GM19468 (cell line): Measurements from ENCODE around the gene CAMSAP2.
"Not testable (repeated sequence)": the region's sequence is repeated elsewhere in the genome, so short reads cannot be mapped to it uniquely, and the experiment has no call there.

Experiments used
- ATAC-seq: cut with Tn5 transposase; IDR thresholded peaks from one replicate; pipeline ENCODE4 v1.9.1; 2021; ENCODE audit warnings: mild to moderate bottlenecking, moderate library complexity, moderate number of reproducible peaks; ENCODE audit not compliant: unreplicated experiment; ENCODE audit errors: extremely low read depth

CAMSAP2 gene

DNA sequence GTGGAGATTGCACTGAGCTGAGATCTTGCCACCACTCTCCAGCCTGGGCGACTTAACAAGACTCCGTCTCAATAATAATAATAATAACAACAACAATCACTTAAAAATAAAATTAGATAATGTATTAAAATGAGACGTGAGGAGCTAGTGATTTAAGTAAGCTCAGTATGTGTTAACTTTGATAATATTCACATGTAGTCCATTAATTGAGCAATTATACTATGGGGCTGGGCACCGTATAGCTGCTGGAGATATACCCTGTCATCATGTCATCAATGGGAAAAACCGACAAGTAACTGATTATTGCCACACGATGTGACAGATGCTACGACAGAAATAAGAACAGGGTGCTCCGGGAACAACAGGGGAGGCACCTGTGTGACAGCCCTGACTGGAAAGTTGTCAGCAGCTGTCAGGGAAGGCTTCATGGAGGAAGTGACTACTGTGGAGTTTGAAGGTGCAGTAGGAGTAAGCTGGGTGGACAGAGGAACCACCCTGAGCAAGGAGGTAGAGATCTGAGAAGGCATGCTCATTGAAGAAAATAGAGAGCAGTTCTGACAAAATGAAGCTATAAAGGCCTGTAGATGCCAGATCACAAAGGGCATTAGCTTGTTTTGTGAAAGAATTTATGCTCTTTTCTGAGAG is 924 bp upstream of the CAMSAP2 start:
- no peak for ATAC-seq

DNA sequence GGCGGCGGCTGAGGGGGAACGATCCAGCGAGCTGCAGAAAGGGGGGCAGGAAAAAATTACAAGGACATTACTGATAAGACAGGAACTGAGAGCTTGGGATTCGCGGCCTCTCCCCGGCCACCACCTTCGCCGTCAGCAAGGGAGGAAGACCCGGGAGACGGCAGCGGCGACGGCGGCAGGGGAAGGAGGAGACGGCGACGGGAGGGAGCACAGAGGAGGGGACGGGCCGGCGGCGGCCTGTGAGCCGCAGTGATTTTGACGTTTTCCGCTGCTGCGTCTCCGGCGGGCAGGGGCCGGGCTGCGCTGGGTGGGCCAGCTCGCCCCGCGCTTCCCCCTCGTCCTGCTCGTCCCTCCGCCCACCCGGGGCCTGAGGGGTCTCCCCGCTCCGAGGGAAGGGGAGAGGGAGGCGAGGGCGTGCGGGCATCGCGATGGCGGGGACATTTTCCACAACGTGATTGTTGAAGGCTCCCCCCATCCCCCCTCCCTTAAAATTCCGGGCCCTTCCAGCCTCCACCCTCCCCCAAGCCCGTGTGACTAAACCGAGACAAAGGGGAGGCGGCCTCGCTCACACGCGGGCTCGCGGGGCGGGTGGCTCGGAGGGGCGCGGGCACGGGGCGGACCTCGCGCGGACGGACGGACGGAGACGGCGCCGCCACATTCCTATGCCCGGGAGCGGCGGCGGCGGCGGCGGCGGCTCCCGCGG is 407 bp downstream of the CAMSAP2 start:
- ATAC-seq, result no peak

DNA sequence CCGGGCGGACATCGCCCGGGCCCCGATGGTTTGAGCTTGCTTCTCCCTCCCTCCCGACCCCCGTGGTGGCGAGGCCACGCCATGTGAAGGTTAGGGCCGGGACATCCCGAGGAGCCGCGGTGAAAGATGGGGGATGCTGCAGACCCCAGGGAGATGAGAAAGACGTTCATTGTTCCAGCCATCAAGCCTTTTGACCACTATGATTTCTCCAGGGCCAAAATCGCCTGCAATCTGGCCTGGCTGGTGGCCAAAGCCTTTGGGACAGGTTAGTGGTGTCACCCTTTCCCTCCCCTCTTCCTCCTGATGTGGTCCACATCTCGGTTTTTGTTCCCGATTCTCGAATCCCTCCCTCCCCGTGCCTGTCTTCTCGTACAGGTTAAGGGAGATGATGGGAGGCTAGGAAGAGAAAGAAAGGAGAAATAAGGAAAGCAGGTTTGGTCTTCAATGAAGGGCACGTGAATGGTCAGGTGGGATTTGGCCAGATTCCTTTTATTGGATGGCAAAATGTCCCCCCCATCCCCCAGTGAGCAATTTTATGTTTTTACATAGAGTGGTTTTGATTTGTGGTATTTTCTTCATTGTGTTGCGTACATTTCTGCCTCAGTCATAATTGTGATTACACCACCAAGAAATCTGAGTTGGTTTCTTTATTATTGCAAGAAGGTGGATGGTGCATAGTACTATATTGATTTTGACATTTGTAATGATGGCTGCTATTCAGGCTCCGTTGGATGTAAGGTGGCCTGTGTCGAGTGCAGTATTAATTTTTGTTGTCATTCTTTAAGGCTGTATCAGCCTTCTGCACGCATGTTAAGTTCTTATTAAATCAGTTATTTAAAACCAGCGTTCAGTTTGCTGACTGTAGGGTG is 1.2 kb downstream of the CAMSAP2 start:
- no peak for ATAC-seq

DNA sequence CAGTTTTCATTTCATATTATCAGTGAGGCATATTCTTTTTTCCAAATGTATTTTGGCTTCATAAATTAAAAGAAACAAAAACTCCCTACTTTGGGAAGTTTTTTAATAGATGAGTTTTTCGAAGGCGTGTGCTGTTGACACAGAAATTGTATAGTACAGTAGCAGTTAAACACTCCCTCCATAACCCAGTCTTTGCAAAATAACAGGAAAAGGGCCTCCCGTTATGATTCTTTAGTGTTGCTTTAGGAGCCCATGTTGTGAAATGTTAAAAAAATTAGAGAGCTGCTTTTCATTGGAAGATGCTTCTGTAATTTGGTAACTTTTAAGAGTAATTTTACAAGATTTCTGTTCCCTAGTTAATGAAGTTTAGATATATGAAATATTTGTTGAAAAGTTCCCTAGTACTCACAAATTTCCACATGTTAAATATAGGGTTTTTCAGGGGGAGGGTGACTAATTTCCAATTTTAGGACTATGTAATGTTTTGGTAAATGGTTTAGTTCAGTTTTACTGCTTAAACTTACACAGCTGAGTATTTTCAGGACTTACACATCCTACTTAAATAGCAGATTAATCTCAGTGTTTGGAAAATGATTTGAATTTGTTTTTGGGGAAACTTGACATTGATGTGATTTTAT is 2.0 kb downstream of the CAMSAP2 start:
- no peak for ATAC-seq

DNA sequence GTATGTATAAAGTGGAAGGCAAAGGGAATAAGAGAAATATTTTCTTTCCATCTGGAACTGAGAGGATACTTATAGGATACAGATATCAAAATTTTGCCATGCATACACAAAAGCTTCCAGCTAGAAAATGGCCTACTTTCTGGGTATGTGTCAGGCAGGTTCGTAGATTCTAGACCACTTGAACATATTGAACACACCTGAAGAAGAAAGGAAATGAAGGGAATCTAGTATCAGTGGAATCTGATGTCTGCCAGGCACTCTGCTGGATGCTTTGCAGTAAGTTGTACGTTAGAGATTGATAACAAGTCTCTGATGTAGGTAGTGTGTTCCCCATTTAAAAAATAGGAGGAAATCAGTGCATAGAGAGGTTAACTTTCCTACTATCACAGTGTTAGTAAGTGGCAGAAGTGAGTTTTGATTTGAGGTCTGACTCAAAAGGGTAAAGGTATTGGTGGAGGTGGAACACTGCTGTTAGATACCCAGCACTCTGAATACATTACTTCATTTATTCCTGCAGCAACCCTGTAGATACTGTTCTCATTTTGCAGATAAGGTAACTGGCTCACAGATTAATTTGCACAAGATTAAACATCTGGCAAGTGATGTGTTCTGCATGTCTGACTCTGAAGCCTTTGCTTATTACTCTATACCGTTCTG is 3.0 kb downstream of the CAMSAP2 start:
- no peak for ATAC-seq

DNA sequence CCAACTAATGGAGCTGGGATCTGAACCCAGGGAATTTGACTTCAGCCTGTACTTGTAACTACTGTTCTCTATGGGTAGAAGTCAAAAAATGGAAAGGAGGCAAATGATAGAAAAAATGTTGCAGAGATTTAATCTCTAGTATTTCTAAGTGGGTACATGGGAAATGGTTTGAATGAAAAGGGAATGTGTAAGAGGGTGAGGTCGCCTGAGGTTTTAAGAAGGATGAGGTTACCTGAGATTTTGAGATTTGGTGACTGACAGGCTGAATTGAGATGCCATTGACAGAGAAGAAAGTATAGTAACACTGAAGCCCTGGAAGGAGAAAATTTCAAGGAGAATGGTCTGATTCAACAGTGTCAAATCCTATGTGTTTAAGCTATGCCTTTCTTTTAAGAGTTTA is 5.5 kb downstream of the CAMSAP2 start:
- ATAC-seq, result no peak

DNA sequence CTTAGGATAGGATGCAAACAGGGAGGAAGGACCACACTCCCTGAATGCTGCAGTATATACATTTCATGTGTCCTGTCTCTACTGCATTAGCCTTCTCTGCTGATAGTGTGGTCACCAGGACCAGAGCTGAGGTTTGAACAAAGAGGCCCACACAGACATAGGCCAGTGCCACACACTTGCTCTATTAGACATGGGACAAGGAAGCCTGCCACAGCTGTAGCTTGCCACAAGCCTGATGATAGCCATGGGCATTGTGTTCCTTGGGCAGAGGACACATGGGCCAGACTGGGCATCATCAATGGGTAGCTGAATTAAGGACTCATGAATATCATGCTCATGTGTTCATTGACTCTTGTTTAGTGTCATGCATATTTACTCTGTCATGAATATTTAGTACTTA is 10.4 kb downstream of the CAMSAP2 start:
- no peak for ATAC-seq

DNA sequence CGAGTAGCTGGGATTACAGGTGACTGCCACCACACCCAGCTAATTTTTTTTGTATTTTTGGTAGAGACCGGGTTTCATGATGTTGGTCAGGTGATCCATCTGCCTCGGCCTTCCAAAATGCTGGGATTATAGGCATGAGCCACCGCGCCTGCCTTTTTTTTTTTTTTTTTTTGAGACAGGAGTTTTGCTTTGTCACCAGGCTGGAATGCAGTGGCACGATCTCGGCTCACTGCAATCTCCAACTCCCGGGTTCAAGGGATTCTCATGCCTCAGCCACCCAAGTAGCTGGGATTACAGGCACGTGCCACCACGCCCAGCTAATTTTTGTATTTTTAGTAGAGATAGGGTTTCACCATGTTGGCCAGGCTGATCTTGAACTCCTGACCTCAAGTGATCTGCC is 12.1 kb downstream of the CAMSAP2 start:
- not testable (repeated sequence) for ATAC-seq

DNA sequence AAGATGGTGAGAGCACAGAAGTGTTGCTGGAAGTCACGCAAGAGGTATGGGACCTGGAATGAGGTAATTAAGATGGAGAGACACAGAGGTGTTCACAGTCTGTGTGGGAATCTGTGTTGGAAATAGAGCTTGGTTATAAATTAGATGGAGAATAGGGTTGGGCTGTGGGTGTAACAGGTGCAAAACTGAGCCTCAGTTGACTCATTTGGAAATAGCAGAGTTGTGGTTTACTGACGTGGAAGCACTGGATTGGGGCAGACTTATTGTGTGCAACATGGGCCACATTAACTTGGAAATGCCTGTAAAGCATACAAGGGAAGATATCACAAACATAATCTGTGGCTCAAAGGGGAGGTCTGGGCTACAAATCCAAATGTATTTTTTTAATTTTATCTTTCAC is 13.0 kb downstream of the CAMSAP2 start:
- no peak for ATAC-seq

DNA sequence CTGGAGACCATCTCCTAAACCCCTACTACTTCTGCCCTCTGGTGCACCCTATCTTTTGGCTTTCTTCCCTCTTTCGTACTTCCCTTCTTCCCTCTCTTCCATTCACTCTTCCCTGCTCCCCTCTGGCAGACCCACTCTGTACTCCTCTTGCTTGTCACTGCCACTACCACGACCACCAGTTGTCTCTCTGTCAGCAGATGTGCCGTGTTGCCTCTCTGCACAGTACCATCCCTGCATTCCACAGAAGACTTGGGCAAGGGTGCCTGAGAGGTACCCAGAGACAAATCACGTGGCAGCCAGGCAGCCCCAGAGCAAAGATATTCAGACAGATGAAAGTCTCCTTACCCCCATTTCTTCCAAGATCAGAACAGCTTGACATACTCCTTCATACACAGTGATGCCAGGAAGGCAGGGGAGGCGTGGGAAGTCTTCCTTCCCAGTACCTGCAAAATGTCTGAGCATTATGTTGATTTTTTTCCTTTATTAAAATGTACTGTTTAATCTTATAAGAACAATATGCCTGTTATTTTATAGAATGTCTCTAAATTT is 15.0 kb downstream of the CAMSAP2 start:
- ATAC-seq, result no peak

DNA sequence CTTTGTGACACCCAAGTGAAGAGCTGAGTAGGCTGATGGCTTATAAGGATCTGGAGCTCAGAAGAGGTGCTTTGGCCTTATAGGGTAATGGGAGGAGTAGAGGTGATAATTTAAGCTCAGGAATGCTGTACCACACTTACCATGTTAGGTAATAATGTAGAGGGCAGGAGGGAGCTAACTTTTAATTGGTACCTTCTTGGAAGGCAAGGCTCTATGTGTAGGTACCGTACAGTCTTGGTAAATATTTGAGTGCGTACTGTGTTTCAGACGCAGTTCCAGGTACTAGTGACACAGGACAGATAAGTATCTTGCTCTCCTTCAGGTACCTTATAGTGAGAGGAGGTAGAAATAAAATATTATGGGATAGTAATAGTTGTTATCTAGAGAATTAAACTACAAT is 16.8 kb downstream of the CAMSAP2 start:
- no peak for ATAC-seq

DNA sequence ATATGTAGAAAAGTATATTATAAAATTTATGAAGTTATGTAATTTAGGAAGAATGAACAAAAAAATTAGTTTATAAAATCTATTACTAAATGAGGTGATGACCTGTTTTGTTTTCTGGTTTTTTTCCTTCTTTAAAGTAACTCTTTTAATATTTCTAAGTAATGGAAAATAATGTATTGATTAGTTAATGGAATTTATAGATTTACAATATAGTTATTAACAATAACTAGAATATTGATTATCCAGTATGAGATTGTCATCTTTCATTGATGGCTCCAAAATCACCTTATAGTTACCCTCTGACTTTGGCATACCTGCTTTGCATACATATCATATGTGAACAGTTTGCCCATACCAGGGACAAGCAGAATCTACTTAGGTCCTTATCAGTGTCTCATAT is 23.4 kb downstream of the CAMSAP2 start:
- no peak for ATAC-seq

DNA sequence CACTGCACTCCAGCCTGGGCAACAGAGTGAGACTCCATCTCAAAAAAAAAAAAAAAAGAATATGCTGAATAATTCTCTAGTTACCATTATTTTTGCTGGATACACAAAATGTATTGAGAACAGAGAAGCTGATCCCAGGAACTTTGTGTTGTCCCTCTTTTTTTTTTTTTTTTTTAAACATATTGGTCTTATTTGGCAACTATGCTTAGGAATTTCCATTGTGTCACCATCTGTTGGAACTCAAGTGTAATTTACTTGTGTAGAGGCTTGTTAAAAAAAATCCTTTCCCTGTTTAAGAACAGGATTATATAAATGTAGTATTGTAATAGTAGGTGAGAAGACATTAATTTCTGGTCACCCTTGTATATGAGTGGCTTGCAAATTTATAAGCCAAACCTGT is 28.6 kb downstream of the CAMSAP2 start:
- no peak for ATAC-seq

DNA sequence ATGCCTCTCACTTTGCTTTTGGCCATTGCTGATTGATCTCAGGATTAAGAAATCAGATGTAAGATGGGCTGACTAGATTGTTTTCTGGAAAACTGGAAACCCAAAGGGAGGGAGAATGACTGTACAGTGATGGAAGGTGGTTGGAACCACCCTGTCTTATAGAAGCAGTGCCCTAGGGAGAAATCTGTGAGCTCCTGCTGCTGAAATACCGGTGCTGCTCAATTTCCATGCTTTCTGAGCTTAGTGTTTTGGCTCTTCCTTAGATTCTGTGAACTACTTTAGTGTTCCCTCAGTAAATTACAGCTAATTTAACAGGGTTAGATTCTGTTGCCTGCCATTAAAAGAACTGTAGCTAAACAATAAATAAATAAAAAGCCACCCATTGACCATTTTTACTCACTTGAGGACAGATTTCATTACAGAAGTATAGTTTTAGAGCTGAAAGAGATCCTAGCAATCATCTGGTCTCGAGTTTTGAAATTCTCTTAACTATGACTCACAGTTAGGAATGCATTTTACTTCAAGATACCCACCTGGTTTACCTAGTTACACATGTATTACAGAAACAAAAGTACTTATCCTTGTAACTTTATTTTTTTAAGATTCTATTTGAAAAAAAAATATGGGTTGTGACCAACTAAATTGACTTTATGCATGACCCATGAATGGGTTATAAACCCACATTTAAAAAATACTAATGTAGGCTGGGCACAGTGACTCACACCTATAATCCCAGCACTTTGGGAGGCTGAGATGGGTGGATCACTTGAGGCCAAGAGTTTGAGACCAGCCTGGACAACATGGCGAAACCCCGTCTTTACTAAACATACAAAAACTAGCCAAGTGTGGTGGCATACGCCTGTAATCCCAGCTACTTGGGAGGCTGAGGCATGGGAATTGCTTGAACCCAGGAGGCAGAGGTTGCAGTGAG is 33.2 kb downstream of the CAMSAP2 start:
- ATAC-seq, result no peak

DNA sequence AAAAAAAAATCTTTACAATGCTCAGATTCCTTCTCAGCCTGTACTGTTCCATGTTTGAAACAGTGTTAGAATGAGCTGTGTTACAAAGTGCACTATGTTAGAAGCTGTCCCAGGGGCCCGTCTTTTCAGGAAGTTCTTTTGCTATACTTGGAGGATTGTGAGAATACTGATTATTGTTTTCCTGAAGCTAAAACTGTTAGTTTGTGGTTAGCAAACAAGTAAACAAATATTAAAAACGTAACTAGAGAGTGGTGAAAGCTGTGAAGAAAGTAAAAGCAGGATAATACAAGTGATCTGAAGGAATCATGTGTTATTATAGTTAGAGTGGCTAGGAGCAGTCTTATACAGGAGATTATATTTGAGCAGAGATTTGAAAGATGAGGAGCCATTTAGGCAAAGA is 35.6 kb downstream of the CAMSAP2 start:
- no peak for ATAC-seq

DNA sequence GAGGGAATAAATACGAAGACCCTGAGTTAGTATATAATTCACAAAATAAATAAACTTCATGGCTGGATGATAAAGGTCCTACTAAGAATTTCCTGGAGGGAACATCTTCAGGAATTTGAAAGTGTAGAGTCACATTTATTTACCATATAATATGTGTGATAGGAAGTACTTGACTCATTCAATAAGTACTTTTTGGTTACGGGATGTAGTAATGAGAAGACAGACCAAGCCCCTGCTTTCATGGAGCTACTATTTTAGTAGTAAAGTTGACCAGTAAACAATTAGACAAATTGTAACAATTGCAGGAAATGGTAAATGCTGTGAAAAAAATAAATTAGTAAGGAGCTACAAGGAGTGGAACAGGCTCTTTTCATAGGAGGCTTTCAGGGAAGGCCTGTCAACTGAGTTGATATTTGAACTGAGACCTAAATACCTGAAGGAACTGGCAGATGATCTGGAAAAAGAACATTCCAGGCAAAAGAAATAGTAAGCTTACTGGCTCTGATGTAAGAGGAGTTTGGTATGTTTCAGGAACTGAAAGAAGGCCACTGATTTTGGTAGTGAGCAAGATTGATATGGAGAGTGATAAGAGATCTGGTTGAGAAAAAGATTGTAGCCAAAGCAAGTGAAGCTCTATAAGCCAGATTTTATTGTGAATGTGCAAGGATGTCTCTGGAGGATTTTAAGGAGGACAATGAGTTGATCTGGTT is 36.2 kb downstream of the CAMSAP2 start:
- ATAC-seq, result no peak

DNA sequence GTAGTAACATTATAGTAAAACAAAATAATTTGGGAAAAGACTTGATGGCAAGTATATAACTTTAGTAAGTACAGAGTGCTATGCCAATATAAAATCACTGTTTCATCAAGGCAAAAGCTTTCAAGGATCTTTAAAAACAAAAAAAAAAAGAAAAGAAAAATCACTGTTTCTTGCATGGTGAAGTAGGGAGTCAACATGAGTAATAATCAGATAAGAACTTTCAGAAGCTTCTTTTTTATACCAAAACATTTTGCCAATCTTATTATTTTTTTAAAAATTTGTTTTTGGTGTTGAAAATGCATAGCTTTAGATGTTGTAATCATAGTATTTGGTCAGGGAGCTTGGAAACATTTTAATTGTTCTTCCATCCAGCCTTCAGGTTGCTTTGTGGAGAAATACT is 37.2 kb downstream of the CAMSAP2 start:
- ATAC-seq, result no peak

DNA sequence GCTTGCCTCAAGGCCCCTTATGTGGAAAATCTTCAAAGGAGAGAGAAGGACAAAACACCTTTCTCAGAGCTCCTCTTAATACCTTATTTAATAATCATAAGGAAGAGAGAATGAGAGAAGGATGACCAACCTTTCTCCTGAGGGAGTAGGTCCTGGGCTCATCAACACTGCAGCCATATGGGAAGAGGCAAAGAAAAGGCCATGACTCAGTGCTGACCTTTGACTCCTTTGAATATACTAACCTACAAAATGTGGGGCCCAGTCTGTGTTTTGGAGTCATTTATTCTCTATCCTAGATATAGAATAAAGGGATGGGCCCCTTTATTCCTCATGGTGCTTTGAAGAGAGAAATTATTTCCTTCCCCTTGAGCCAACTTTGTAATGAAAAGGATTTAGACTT is 38.3 kb downstream of the CAMSAP2 start:
- no peak for ATAC-seq
